HepG2 (cell line): Measurements from ENCODE around the gene BCAR3. TPM values are rescaled to one million over a fixed set of nuclear protein-coding genes. Genes with fewer than 3 reads are reported as not detected.

Experiments used
- ARID5B ChIP-seq: IDR thresholded peaks from 2 replicates; pipeline ENCODE4 v1.4.0; 2020; ENCODE audit warnings: mild to moderate bottlenecking, missing genetic modification reagents
- ASH2L ChIP-seq: fragments of 300-600, 200-600 bp; sonication (generic); IDR thresholded peaks from 2 replicates; pipeline ENCODE4 v1.7.0; 2017; ENCODE audit warnings: low read depth, mild to moderate bottlenecking, moderate library complexity, mixed read lengths, low read length; ENCODE audit not compliant: insufficient read length
- CEBPB ChIP-seq: IDR thresholded peaks from 2 replicates; pipeline ENCODE4 v1.6.1; 2011; ENCODE audit warnings: low read depth, low read length, improper control_type of control experiment, borderline replicate concordance
- CREBL2 ChIP-seq: sonication (generic); formaldehyde crosslinking; IDR thresholded peaks from 2 replicates; pipeline ENCODE4 v1.8.1; 2023; ENCODE audit warnings: missing genetic modification reagents, mild to moderate bottlenecking, borderline replicate concordance
- DBP ChIP-seq: sonication (generic); formaldehyde crosslinking; IDR thresholded peaks from 2 replicates; pipeline ENCODE4 v1.4.0; 2020; ENCODE audit warnings: missing genetic modification reagents; ENCODE audit errors: not compliant biosample characterization
- FOXA3 ChIP-seq: IDR thresholded peaks from 2 replicates; pipeline ENCODE4 v1.6.1; 2016; ENCODE audit warnings: missing genetic modification reagents, missing compliant biosample characterization
- FOXP1 ChIP-seq, 2 experiments: fragments of 450-650 bp in 1 of 2; IDR thresholded peaks; 2 replicates each; pipeline ENCODE4 v1.6.1; 2017 to 2018; ENCODE audit warnings: antibody characterized with exemption in 1 of 2
- GFI1 ChIP-seq: sonication (generic); formaldehyde crosslinking; IDR thresholded peaks from 2 replicates; pipeline ENCODE4 v1.5.0; 2020; ENCODE audit warnings: missing genetic modification reagents, mild to moderate bottlenecking, borderline replicate concordance
- PLRG1 ChIP-seq: fragments of 450-650 bp; conservative IDR thresholded peaks from 2 replicates; pipeline ENCODE4 v1.6.1; 2016
- SMAD3 ChIP-seq: sonication (generic); formaldehyde crosslinking; IDR thresholded peaks from 2 replicates; pipeline ENCODE4 v1.4.0; 2020; ENCODE audit warnings: missing genetic modification reagents
- SOX13 ChIP-seq, 3 experiments: fragments of 450-650 bp in 1 of 3; sonication (generic) in 1 of 3; formaldehyde crosslinking in 1 of 3; IDR thresholded peaks in 2 of 3; conservative IDR thresholded peaks in 1 of 3; 2 replicates each; pipeline versions ENCODE4 v1.5.0 to v1.6.1; 2016 to 2020; ENCODE audit warnings: antibody characterized with exemption in 1 of 3, mild to moderate bottlenecking in 1 of 3, missing compliant biosample characterization in 1 of 3, missing genetic modification reagents in 1 of 3, moderate library complexity in 1 of 3
- SOX5 ChIP-seq: IDR thresholded peaks from 2 replicates; pipeline ENCODE4 v1.6.1; 2016; ENCODE audit warnings: borderline replicate concordance
- TBL1XR1 ChIP-seq: fragments of 150-350 bp; IDR thresholded peaks from 2 replicates; pipeline ENCODE4 v1.6.1; 2014; ENCODE audit warnings: borderline replicate concordance, low read length; ENCODE audit not compliant: partially characterized antibody
- TBX2 ChIP-seq: sonication (generic); formaldehyde crosslinking; IDR thresholded peaks from 2 replicates; pipeline ENCODE4 v1.5.0; 2020; ENCODE audit warnings: missing genetic modification reagents, mild to moderate bottlenecking, borderline replicate concordance
- THAP11 ChIP-seq: IDR thresholded peaks from 2 replicates; pipeline ENCODE4 v1.6.1; 2016; ENCODE audit warnings: missing biosample characterization, missing genetic modification reagents
- ZBTB33 ChIP-seq: sonication (generic); formaldehyde crosslinking; IDR thresholded peaks from 2 replicates; pipeline ENCODE4 v1.4.0; 2020; ENCODE audit warnings: missing genetic modification reagents
- ZFP1 ChIP-seq: IDR thresholded peaks from 2 replicates; pipeline ENCODE4 v1.6.1; 2016
- ZFP62 ChIP-seq: sonication (generic); formaldehyde crosslinking; IDR thresholded peaks from 2 replicates; pipeline ENCODE4 v1.4.0; 2020; ENCODE audit warnings: missing genetic modification reagents
- ZNF256 ChIP-seq: sonication (generic); formaldehyde crosslinking; conservative IDR thresholded peaks from 2 replicates; pipeline ENCODE4 v1.4.0; 2020; ENCODE audit warnings: missing genetic modification reagents
- ZNF713 ChIP-seq: sonication (generic); formaldehyde crosslinking; IDR thresholded peaks from 2 replicates; pipeline ENCODE4 v1.4.0; 2020; ENCODE audit warnings: mild to moderate bottlenecking, missing genetic modification reagents
- polyA plus RNA-seq, 8 experiments: library from polyadenylated mRNA; depleted of rRNA in 3 of 8; stranded (reverse) in 7 of 8; unstranded in 1 of 8; fragments of >200 nt; fragmentation: Illumina TruSeq in 4 of 8; extraction: Trizol in 4 of 8; gene quantifications; 2 replicates each; pipeline versions ENCODE4 v1.2.1 to v1.2.3, GENCODE V29; 2011 to 2016; ENCODE audit warnings: low read depth in 4 of 8, missing spikeins in 1 of 8, mixed read lengths in 1 of 8; ENCODE audit not compliant: insufficient read depth in 1 of 8
- total RNA-seq, 5 experiments: library from RNA; depleted of rRNA; stranded (reverse); fragments of >200 nt; fragmentation: Illumina TruSeq; extraction: Trizol; gene quantifications; 2 replicates each; pipeline ENCODE4 v1.2.3, GENCODE V29; 2016; ENCODE audit warnings: low read depth in 1 of 5

Gene BCAR3
- total and polyA plus RNA-seq, 2 of the 13 experiments (the other 11 are each of a cell fraction or from before 2014, with no cell fraction given): 3.6 to 4.8 TPM

- no peak for TF ChIP-seq FOXA3 (CRISPR knock-in tag)
- TF ChIP-seq ARID5B (CRISPR knock-in tag): peak; percentile 49; the same call in 1 of the 2 replicates
- peak; percentile 39; the same call in 1 of the 2 replicates for TF ChIP-seq ZBTB33 (CRISPR knock-in tag)
- no peak for TF ChIP-seq SMAD3 (CRISPR knock-in tag)
- no peak for TF ChIP-seq THAP11 (CRISPR knock-in tag)
- no peak for TF ChIP-seq PLRG1
- no peak for TF ChIP-seq ZNF256 (CRISPR knock-in tag)
- TF ChIP-seq ZFP1: no peak
- TF ChIP-seq FOXP1 (IDR thresholded peaks at IDR 0.05): no peak
- peak; percentile 25; the same call in 1 of the 2 replicates for TF ChIP-seq FOXP1 (CRISPR knock-in tag; IDR thresholded peaks at IDR 0.05)
- TF ChIP-seq TBX2 (CRISPR knock-in tag): peak; percentile 22; the same call in 1 of the 2 replicates
- TF ChIP-seq ZFP62 (CRISPR knock-in tag): no peak
- no peak for TF ChIP-seq CREBL2 (CRISPR knock-in tag)
- TF ChIP-seq SOX5: peak; percentile 74; the same call in 1 of the 2 replicates
- TF ChIP-seq DBP (CRISPR knock-in tag): no peak
- TF ChIP-seq GFI1: peak; percentile 43
- no peak for TF ChIP-seq ZNF713
- TF ChIP-seq SOX13 (IDR thresholded peaks at IDR 0.05): no peak
- TF ChIP-seq SOX13 (CRISPR knock-in tag; conservative IDR thresholded peaks at IDR 0.05 in 1 of 2, IDR thresholded peaks at IDR 0.05 in 1 of 2): peak in 1 of 2 experiments; percentile 92; a peak in 2 of 4 replicates
- no peak for TF ChIP-seq CEBPB
- TF ChIP-seq ASH2L: no peak
- no peak for TF ChIP-seq TBL1XR1
Observed at GRCh38 chr1:93552741-93553455, 128.7 kb downstream of the BCAR3 start (continued).
